Upper lobe of right lung (tissue), 1 donor: ENCODE measurements around the gene FAM114A1. TPM values are rescaled to one million over a fixed set of nuclear protein-coding genes. Genes with fewer than 3 reads are reported as not detected.

ENCODE experiments used
- ATAC-seq: fragments of 200-7000 bp; cut with Tn5 transposase; one replicate; pipeline ENCODE4 v1.9.1; 2020; ENCODE audit warnings: mild to moderate bottlenecking, moderate library complexity
- DNase-seq: peaks from one replicate; pipeline ENCODE4 v3.0.0-alpha.2; 2020
- H3K27ac ChIP-seq: fragments of 200-600 bp; one replicate; pipeline ENCODE4 v1.8.0; 2022
- H3K27me3 ChIP-seq: fragments of 200-600 bp; one replicate; pipeline ENCODE4 v1.8.0; 2022; ENCODE audit warnings: mild to moderate bottlenecking
- H3K36me3 ChIP-seq: fragments of 200-600 bp; one replicate; pipeline ENCODE4 v1.8.0; 2022
- H3K4me1 ChIP-seq: fragments of 200-600 bp; one replicate; pipeline ENCODE4 v1.8.0; 2022
- H3K4me3 ChIP-seq: fragments of 200-600 bp; one replicate; pipeline ENCODE4 v1.8.0; 2022; ENCODE audit warnings: mild to moderate bottlenecking
- H3K9me3 ChIP-seq: fragments of 200-600 bp; one replicate; pipeline ENCODE4 v1.8.0; 2022
- intact Hi-C: fragments of 100-400 bp; cut with DNase I; formaldehyde crosslinking; loops from one replicate; pipeline ENCODE4 v1.11.0; 2022
- total RNA-seq: library from RNA; stranded (reverse); fragmentation: NEBNext Ultra II Directional; extraction: Animal tissue kit (Norgen Biotek cat#: 25700); gene quantifications from one replicate; pipeline ENCODE4 v1.2.1, GENCODE V29; 2021
- TF ChIP-seq, protein P1 (sequence below): fragments of 200-600 bp; IDR thresholded peaks from one replicate; pipeline ENCODE4 v1.8.0; 2022; ENCODE audit warnings: antibody characterized with exemption
- donor health status: DM: no; HTN: yes; CAD: no; lungs with severe emphysema.

FAM114A1 gene
- total RNA-seq, 1 donor from 2014 or later = 39.8 TPM

DNA sequence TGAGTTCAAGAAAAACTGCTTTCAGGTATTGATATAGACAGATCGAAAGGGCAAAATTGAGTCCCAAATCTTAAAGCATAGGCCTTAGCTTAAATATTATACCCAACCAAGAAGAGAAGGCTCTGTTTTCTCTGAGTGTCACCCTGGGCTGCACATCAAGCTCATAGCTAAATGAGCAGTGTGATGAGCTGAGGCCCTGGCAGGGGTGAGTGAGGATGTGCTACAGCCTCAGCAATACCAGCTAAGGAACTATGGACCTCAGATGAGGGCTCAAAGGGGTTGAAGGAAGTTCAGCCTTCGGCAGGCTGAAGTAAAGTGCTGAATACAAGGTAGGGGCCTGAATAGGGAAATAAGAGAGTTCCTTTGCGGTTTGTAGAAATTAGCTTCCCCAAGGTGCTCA lies 79.3 kb downstream of the FAM114A1 start:
- DNase-seq (no peak), ATAC-seq (no peak)
- intact Hi-C loops = no loop called here
- no peaks in the 10 kb centered on the region for H3K27me3 ChIP-seq
- TF ChIP-seq, protein P1, sequence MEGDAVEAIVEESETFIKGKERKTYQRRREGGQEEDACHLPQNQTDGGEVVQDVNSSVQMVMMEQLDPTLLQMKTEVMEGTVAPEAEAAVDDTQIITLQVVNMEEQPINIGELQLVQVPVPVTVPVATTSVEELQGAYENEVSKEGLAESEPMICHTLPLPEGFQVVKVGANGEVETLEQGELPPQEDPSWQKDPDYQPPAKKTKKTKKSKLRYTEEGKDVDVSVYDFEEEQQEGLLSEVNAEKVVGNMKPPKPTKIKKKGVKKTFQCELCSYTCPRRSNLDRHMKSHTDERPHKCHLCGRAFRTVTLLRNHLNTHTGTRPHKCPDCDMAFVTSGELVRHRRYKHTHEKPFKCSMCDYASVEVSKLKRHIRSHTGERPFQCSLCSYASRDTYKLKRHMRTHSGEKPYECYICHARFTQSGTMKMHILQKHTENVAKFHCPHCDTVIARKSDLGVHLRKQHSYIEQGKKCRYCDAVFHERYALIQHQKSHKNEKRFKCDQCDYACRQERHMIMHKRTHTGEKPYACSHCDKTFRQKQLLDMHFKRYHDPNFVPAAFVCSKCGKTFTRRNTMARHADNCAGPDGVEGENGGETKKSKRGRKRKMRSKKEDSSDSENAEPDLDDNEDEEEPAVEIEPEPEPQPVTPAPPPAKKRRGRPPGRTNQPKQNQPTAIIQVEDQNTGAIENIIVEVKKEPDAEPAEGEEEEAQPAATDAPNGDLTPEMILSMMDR = no peak
- H3K4me1 ChIP-seq = no peaks in the 10 kb centered on the region
- H3K9me3 ChIP-seq = no peaks in the 10 kb centered on the region
- peaks cover 27% of the 10 kb centered on the region for H3K36me3 ChIP-seq
- no peak overlapping the region for H3K4me3 ChIP-seq
- no peak overlapping the region for H3K27ac ChIP-seq

DNA sequence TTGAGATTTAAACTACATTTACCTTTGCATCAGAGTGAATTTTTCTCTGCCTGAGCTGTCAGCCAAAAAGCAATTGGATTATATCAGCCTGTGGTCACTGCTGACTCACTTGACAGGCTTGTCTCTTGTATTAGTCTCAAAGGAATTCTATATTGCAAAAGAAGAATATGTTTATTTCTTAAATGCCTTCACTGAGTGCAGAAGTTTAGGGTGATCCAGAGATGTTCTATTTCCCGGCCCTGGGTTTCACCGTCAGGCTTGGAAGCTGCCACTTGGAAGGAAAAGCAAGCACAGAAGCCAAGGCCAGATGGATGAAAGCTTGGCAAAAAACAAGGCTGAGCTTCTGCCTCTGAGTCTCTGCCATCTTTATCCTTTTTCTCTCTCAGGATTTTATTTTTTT lies 80.9 kb downstream of the FAM114A1 start:
- Histone ChIP-seq H3K27me3 (no peaks in the 10 kb centered on the region), H3K9me3 (no peaks in the 10 kb centered on the region), H3K27ac (no peak overlapping the region), H3K36me3 (peaks cover 24% of the 10 kb centered on the region), H3K4me3 (no peak overlapping the region), H3K4me1 (no peaks in the 10 kb centered on the region)
- TF ChIP-seq, protein P1 = no peak
- ATAC-seq (no peak), DNase-seq (no peak)
- intact Hi-C loops = no loop called here

DNA sequence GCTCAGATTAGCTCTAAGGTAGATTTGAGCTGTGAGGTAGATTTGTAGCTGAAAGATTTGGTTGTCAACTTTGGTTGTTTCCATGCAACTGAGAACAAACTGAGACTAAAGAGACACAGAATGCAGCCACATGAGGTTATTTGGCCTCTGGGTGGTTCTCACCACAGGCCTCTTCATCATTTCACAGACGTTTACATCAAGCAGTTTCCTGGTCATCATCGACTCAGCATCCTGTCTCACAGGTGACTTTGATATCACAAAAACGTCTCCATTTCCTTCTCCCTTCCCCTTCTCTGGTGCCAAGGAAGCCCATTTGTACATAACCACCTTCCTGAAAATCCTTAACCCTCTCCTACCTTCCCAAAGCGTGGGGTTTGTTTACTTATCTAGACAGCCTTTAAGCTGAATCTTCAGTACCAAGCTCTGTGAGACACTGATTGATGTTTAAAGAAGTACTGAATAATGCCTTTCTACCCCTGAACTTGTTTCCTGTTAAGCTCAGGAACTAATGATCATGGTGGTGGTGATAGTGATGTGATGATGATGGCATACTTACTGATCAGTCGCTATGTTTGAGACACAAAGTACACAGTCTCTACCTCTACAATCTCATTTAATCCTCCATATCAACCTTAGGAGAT lies 81.9 kb downstream of the FAM114A1 start:
- no peaks in the 10 kb centered on the region for H3K4me1 ChIP-seq
- no peak overlapping the region for H3K27ac ChIP-seq
- DNase-seq (no peak), ATAC-seq (no peak)
- peaks cover 14% of the 10 kb centered on the region for H3K36me3 ChIP-seq
- H3K9me3 ChIP-seq = no peaks in the 10 kb centered on the region
- TF ChIP-seq, protein P1 = no peak
- intact Hi-C loops = no loop called here
- no peak overlapping the region for H3K4me3 ChIP-seq
- no peaks in the 10 kb centered on the region for H3K27me3 ChIP-seq

DNA sequence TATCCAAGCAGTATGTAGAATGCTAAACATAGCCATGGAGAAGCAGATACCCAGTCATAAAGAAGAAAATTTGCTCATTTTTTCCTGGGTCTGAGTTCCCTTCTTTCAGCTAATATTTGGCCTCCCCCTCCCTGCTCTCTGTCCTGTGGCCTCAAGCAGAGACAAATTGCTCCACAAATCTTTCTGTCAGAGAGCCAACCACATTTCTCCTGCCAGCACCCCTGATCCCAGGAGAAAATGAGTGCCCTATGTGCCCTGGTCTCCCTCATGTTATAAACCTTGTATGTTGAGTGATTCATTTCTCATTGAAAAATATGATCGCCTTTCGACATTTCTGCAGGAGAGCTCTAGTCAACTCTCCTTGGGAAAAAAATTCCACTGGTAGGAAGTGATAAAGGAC lies 82.6 kb downstream of the FAM114A1 start:
- intact Hi-C loops = no loop called here

DNA sequence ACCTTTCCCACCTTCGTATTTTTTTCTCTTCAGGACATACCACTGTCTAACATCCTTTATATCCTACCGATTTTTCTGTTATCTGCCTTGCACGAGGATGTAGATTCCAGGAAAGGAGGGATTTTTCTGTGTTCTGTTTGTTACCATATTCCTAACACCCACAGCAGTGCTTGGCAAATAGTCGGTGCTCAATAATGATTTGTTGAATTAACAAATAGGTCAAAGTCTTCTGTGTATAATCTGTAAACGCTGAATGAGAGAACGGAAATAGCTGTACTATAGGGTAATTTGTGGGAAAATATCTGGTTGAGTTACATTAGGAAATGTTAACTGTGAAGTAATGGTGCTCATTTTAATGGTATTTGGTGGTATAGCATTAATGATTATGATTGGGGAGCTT lies 83.1 kb downstream of the FAM114A1 start:
- ATAC-seq = no peak
- no peak for DNase-seq
- H3K27me3 ChIP-seq = no peaks in the 10 kb centered on the region
- no peak overlapping the region for H3K4me3 ChIP-seq
- peaks cover 2% of the 10 kb centered on the region for H3K36me3 ChIP-seq
- no peak overlapping the region for H3K27ac ChIP-seq
- no peaks in the 10 kb centered on the region for H3K4me1 ChIP-seq
- intact Hi-C loops = no loop called here
- H3K9me3 ChIP-seq = no peaks in the 10 kb centered on the region
- TF ChIP-seq, protein P1 = no peak

More for the DNA sequence above, 82.6 kb downstream of the FAM114A1 start:
- DNase-seq (no peak), ATAC-seq (no peak)
- Histone ChIP-seq H3K36me3 (peaks cover 8% of the 10 kb centered on the region), H3K4me1 (no peaks in the 10 kb centered on the region), H3K4me3 (no peak overlapping the region), H3K27me3 (no peaks in the 10 kb centered on the region), H3K27ac (no peak overlapping the region), H3K9me3 (no peaks in the 10 kb centered on the region)
- TF ChIP-seq, protein P1 = no peak

DNA sequence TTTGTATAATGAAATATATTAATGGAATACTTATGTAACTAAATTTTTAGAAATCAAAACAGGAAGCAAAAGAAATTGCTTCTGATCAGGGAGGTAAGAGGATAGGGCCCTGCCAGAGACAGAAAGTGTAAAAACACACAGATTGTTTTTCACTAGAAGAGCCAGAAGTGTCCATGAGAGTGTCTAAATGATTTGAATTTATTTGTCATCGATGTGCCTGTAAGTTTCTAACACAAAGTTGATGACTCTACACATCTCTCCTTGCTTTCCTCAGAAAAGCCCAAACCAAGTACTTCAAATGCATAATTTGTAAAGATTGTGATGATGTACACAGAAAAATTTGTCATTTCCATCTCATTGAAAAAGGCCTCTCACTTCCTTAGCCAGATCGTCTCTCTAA lies 84.0 kb downstream of the FAM114A1 start:
- DNase-seq = no peak
- H3K4me3 ChIP-seq = no peak overlapping the region
- intact Hi-C loops = no loop called here

More for the DNA sequence above, 84.0 kb downstream of the FAM114A1 start:
- TF ChIP-seq, protein P1 = no peak
- Histone ChIP-seq H3K36me3 (no peaks in the 10 kb centered on the region), H3K27ac (no peak overlapping the region), H3K9me3 (no peaks in the 10 kb centered on the region), H3K27me3 (no peaks in the 10 kb centered on the region), H3K4me1 (no peaks in the 10 kb centered on the region)
- no peak for ATAC-seq
